H1 (cell line): Measurements from ENCODE around the gene SFTPA2. TPM values are rescaled to one million over a fixed set of nuclear protein-coding genes. Genes with fewer than 3 reads are reported as not detected.

Experiments used
- CREB1 ChIP-seq: IDR thresholded peaks from 2 replicates; pipeline ENCODE4 v1.6.1; 2012; ENCODE audit warnings: inconsistent platforms
- EP300 ChIP-seq, 2 experiments: IDR thresholded peaks; 1 replicate in 1 of 2; 2 replicates in 1 of 2; pipeline ENCODE4 v1.6.1; 2011 to 2012; ENCODE audit warnings: low read depth in 2 of 2, low read length in 2 of 2, mild to moderate bottlenecking in 2 of 2, borderline replicate concordance in 1 of 2, inconsistent platforms in 1 of 2, moderate library complexity in 1 of 2
- KDM5A ChIP-seq: fragments of 200-600 bp; IDR thresholded peaks from 2 replicates; pipeline ENCODE4 v1.7.1; 2012; ENCODE audit warnings: mild to moderate bottlenecking, low read length, inconsistent platforms, mixed read lengths
- POLR2AphosphoS5 ChIP-seq: IDR thresholded peaks from 2 replicates; pipeline ENCODE4 v1.6.1; 2011; ENCODE audit warnings: low read depth, low read length
- RBBP5 ChIP-seq: IDR thresholded peaks from 2 replicates; pipeline ENCODE4 v1.7.1; 2012; ENCODE audit warnings: low read depth, mild to moderate bottlenecking, inconsistent platforms, low read length, moderate library complexity, borderline replicate concordance
- SAP30 ChIP-seq: fragments of 300-600 bp; sonication (generic); IDR thresholded peaks from 2 replicates; pipeline ENCODE4 v1.7.1; 2012; ENCODE audit warnings: low read length, moderate library complexity, mild to moderate bottlenecking, inconsistent platforms; ENCODE audit not compliant: insufficient read depth, insufficient replicate concordance
- polyA plus RNA-seq, 7 experiments: library from polyadenylated mRNA; depleted of rRNA in 3 of 7; stranded (reverse) in 5 of 7; unstranded in 2 of 7; fragments of >200 nt in 5 of 7; fragments of 200-250 nt in 2 of 7; gene quantifications; 1 replicate in 5 of 7; 2 replicates in 1 of 7; 4 replicates in 1 of 7; pipeline versions ENCODE4 v1.2.1 to v1.2.3, GENCODE V29; 2011 to 2013; ENCODE audit warnings: missing spikeins in 2 of 7, mixed read lengths in 2 of 7
- total RNA-seq: library from RNA; stranded (reverse); fragmentation: NEBNext Ultra II Directional; extraction: Animal tissue kit (Norgen Biotek cat#: 25700); gene quantifications from 2 replicates; pipeline ENCODE4 v1.2.1, GENCODE V29; 2021
- TF ChIP-seq, protein P1 (sequence below): fragments of 300-600 bp; sonication (generic); IDR thresholded peaks from 2 replicates; pipeline ENCODE4 v1.7.1; 2012; ENCODE audit warnings: low read length, moderate library complexity, mild to moderate bottlenecking, inconsistent platforms; ENCODE audit not compliant: insufficient replicate concordance
- TF ChIP-seq, protein P2 (sequence below): IDR thresholded peaks from 2 replicates; pipeline ENCODE4 v1.6.1; 2011; ENCODE audit warnings: low read length, improper control_type of control experiment

The SFTPA2 gene
- total and polyA plus RNA-seq, 2 of the 8 experiments (the other 6 are each of a cell fraction or from before 2014, with no cell fraction given): not detected

DNA sequence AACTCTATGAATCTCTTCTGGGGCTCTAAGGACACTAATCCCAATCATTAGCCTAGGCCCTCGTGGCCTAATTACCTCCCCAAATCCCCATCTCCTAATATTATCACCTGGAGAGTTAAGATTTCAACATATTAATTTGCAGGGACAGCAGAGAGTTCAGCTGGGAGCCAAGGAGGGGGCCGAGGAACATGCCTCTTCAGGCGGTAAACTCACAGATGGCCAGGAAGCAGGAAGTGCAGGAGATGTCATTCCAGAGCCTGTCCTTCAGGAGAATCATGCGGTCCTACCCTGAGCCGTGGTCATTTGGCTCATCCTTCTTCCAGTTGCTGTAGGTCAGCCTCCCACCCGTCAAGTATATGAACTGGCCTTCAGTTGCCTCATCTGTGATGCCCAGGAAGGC lies 21.9 kb upstream of the SFTPA2 start (continued):
- TF ChIP-seq SAP30 (no peak), RBBP5 (no peak), CREB1 (no peak), EP300 (IDR thresholded peaks at IDR 0.05; ENCODE audit: borderline replicate concordance in 1 of 2, low read depth in 2 of 2, low read length in 2 of 2) (no peak), POLR2AphosphoS5 (no peak), KDM5A (no peak)
- TF ChIP-seq, protein P1, sequence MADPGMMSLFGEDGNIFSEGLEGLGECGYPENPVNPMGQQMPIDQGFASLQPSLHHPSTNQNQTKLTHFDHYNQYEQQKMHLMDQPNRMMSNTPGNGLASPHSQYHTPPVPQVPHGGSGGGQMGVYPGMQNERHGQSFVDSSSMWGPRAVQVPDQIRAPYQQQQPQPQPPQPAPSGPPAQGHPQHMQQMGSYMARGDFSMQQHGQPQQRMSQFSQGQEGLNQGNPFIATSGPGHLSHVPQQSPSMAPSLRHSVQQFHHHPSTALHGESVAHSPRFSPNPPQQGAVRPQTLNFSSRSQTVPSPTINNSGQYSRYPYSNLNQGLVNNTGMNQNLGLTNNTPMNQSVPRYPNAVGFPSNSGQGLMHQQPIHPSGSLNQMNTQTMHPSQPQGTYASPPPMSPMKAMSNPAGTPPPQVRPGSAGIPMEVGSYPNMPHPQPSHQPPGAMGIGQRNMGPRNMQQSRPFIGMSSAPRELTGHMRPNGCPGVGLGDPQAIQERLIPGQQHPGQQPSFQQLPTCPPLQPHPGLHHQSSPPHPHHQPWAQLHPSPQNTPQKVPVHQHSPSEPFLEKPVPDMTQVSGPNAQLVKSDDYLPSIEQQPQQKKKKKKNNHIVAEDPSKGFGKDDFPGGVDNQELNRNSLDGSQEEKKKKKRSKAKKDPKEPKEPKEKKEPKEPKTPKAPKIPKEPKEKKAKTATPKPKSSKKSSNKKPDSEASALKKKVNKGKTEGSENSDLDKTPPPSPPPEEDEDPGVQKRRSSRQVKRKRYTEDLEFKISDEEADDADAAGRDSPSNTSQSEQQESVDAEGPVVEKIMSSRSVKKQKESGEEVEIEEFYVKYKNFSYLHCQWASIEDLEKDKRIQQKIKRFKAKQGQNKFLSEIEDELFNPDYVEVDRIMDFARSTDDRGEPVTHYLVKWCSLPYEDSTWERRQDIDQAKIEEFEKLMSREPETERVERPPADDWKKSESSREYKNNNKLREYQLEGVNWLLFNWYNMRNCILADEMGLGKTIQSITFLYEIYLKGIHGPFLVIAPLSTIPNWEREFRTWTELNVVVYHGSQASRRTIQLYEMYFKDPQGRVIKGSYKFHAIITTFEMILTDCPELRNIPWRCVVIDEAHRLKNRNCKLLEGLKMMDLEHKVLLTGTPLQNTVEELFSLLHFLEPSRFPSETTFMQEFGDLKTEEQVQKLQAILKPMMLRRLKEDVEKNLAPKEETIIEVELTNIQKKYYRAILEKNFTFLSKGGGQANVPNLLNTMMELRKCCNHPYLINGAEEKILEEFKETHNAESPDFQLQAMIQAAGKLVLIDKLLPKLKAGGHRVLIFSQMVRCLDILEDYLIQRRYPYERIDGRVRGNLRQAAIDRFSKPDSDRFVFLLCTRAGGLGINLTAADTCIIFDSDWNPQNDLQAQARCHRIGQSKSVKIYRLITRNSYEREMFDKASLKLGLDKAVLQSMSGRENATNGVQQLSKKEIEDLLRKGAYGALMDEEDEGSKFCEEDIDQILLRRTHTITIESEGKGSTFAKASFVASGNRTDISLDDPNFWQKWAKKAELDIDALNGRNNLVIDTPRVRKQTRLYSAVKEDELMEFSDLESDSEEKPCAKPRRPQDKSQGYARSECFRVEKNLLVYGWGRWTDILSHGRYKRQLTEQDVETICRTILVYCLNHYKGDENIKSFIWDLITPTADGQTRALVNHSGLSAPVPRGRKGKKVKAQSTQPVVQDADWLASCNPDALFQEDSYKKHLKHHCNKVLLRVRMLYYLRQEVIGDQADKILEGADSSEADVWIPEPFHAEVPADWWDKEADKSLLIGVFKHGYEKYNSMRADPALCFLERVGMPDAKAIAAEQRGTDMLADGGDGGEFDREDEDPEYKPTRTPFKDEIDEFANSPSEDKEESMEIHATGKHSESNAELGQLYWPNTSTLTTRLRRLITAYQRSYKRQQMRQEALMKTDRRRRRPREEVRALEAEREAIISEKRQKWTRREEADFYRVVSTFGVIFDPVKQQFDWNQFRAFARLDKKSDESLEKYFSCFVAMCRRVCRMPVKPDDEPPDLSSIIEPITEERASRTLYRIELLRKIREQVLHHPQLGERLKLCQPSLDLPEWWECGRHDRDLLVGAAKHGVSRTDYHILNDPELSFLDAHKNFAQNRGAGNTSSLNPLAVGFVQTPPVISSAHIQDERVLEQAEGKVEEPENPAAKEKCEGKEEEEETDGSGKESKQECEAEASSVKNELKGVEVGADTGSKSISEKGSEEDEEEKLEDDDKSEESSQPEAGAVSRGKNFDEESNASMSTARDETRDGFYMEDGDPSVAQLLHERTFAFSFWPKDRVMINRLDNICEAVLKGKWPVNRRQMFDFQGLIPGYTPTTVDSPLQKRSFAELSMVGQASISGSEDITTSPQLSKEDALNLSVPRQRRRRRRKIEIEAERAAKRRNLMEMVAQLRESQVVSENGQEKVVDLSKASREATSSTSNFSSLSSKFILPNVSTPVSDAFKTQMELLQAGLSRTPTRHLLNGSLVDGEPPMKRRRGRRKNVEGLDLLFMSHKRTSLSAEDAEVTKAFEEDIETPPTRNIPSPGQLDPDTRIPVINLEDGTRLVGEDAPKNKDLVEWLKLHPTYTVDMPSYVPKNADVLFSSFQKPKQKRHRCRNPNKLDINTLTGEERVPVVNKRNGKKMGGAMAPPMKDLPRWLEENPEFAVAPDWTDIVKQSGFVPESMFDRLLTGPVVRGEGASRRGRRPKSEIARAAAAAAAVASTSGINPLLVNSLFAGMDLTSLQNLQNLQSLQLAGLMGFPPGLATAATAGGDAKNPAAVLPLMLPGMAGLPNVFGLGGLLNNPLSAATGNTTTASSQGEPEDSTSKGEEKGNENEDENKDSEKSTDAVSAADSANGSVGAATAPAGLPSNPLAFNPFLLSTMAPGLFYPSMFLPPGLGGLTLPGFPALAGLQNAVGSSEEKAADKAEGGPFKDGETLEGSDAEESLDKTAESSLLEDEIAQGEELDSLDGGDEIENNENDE: no peak
- TF ChIP-seq, protein P2, sequence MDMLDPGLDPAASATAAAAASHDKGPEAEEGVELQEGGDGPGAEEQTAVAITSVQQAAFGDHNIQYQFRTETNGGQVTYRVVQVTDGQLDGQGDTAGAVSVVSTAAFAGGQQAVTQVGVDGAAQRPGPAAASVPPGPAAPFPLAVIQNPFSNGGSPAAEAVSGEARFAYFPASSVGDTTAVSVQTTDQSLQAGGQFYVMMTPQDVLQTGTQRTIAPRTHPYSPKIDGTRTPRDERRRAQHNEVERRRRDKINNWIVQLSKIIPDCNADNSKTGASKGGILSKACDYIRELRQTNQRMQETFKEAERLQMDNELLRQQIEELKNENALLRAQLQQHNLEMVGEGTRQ: no peak
